ENCODE results near the gene TTC39B. TPM values are rescaled to one million over a fixed set of nuclear protein-coding genes. Genes with fewer than 3 reads are reported as not detected.

TTC39B gene
- total and polyA plus RNA-seq, 2 of the 8 experiments (the other 6 are each of a cell fraction or from before 2014, with no cell fraction given) = 1.6 to 10.9 TPM

- H3K36me3 ChIP-seq (ENCODE audit: control insufficient read depth in 2 of 4, insufficient read depth in 4 of 4, low read length in 3 of 4) = no peaks in the 10 kb centered on the region
- DNase-seq (ENCODE audit: low read depth in 1 of 2, low spot score in 2 of 2) = no peak
- no peak overlapping the region for H3K14ac ChIP-seq (ENCODE audit: insufficient read length)
- no peak overlapping the region for H4K91ac ChIP-seq (replicated peaks; ENCODE audit: insufficient read length, low read length)
- no peak overlapping the region for H2AFZ ChIP-seq (ENCODE audit: low read length)
- 89% methylated on average over 3 of the region's 3 CpGs; no CpG with 5 or more reads in 1 of the 2 experiments for WGBS, 2 experiments (ENCODE audit: extremely low coverage in 1 of 2, insufficient coverage in 1 of 2, insufficient read length in 1 of 2, insufficient replicate concordance in 2 of 2, low coverage in 1 of 2, low lambda C conversion rate in 2 of 2, missing lambda C conversion rate in 1 of 2)
- no peak overlapping the region for H3K9ac ChIP-seq (replicated peaks in 1 of 4; ENCODE audit: extremely low read depth in 1 of 4, low read depth in 3 of 4, low read length in 3 of 4)
- no peak overlapping the region for H3K23ac ChIP-seq (ENCODE audit: insufficient read length)
- H3K79me1 ChIP-seq (ENCODE audit: low read depth, low read length) = no peaks in the 10 kb centered on the region
- no peak overlapping the region for H4K8ac ChIP-seq (ENCODE audit: extremely low read depth, insufficient read depth, low read length)
- H3K79me2 ChIP-seq (ENCODE audit: control insufficient read depth in 1 of 2, insufficient read depth in 2 of 2, low read length in 2 of 2) = no peaks in the 10 kb centered on the region
- H3K23me2 ChIP-seq (ENCODE audit: low read depth, low read length) = no peaks in the 10 kb centered on the region
- no peak for FAIRE-seq
- no peak overlapping the region for H2AK5ac ChIP-seq (ENCODE audit: low read depth, low read length)
- no peak overlapping the region for H3K4me3 ChIP-seq (ENCODE audit: extremely low read depth in 1 of 4, insufficient read depth in 2 of 4, low read depth in 3 of 4, low read length in 4 of 4)
- CTCF ChIA-PET (ENCODE audit: partially characterized antibody) = interaction anchor here (0.6 to 1.8 kb wide), 4 partner anchors 19 to 136 kb away, joined by 3 to 6 read pairs (median 4); no protein-coding TSS in a partner anchor
- H3K4me1 ChIP-seq (replicated peaks in 1 of 4; ENCODE audit: control insufficient read depth in 3 of 4, insufficient read depth in 4 of 4, low read length in 3 of 4) = peaks cover 0 to 3% (median 1%) of the 10 kb centered on the region in 4 experiments; a peak in 1 of 7 replicates
- no peak overlapping the region for H3K56ac ChIP-seq (replicated peaks; ENCODE audit: insufficient read length, low read depth, low read length)
- no peak overlapping the region for H3K4me2 ChIP-seq (ENCODE audit: insufficient read depth in 1 of 2, low read depth in 2 of 2, low read length in 2 of 2)
- H2BK20ac ChIP-seq (ENCODE audit: low read length) = no peak overlapping the region
- no peak overlapping the region for H2BK120ac ChIP-seq (replicated peaks; ENCODE audit: low read depth, low read length)
- no peak overlapping the region for H3K18ac ChIP-seq (ENCODE audit: extremely low read depth, low read length)
- no peak overlapping the region for H2BK12ac ChIP-seq (ENCODE audit: low read depth, low read length)
- POLR2A ChIA-PET (ENCODE audit: partially characterized antibody) = interaction anchor here (1.1 kb wide), 1 partner anchor 9 kb away, joined by 3 read pairs; no protein-coding TSS in a partner anchor
- H4K5ac ChIP-seq (ENCODE audit: insufficient read length, low read depth, low read length) = no peak overlapping the region
- no peak overlapping the region for H3K27ac ChIP-seq (ENCODE audit: low read depth, low read length)
- no peak overlapping the region for H2BK15ac ChIP-seq (ENCODE audit: low read length)
- H3K27me3 ChIP-seq (replicated peaks in 1 of 4; ENCODE audit: control insufficient read depth in 3 of 4, extremely low read depth in 1 of 4, insufficient read depth in 3 of 4, low read length in 3 of 4) = no peaks in the 10 kb centered on the region
- H2BK5ac ChIP-seq (ENCODE audit: low read depth, low read length) = no peak overlapping the region
- H3K4ac ChIP-seq (replicated peaks; ENCODE audit: insufficient read length, low read depth, low read length) = no peak overlapping the region
- H4K20me1 ChIP-seq (replicated peaks in 1 of 2; ENCODE audit: control insufficient read depth in 1 of 2, insufficient read depth in 2 of 2, low read length in 2 of 2) = no peaks in the 10 kb centered on the region
- no peaks in the 10 kb centered on the region for H3K9me3 ChIP-seq (ENCODE audit: insufficient read depth in 2 of 2, low read depth in 1 of 2, low read length in 1 of 2)
- TF ChIP-seq CTCF (IDR thresholded peaks at IDR 0.05; ENCODE audit: control extremely low read depth in 1 of 3, insufficient read depth in 1 of 3, low read depth in 1 of 3, low read length in 3 of 3) (peak in 1 of 3 experiments; percentile 4; a peak in 1 of 4 replicates), E2F6 (IDR thresholded peaks at IDR 0.05) (no peak)
These were observed 26.4 kb downstream of the TTC39B start for GRCh38 chr9:15280647-15281046.

Data from H1 (cell line).